AG10803 (cell line): Measurements from ENCODE around the gene RCCD1.

Source experiments
- DNase-seq: peaks from one replicate; pipeline ENCODE4 v3.0.0; 2010; ENCODE audit warnings: low read depth
- H3K4me3 ChIP-seq: 2 replicates; pipeline ENCODE4 v1.5.1; 2011; ENCODE audit warnings: mild to moderate bottlenecking, low read length, control low read depth
- TF ChIP-seq, protein P1 (sequence below): conservative IDR thresholded peaks from 2 replicates; pipeline ENCODE4 v1.5.1; 2011; ENCODE audit warnings: mild to moderate bottlenecking, low read length, control low read depth, inconsistent platforms

Gene RCCD1

DNA sequence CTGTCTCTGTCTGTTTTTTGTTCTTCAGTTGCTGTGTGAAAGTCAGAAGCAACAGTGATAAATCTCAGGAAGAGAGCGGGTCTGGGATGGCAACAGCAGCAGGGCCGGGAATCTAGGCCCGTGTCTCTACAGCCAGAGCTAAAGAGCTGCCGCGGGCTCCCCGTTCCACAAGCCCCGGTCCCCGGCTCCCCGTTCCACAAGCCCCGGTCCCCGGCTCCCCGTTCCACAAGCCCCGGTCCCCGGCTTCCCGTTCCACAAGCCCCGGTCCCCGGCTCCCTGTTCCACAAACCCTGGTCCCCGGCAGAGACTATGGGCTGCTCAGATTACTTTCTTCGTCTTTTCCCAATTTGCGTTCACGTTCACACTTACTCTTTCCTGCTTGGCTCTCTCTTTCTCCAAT is 19.5 kb downstream of the RCCD1 start:
- no peak overlapping the region for H3K4me3 ChIP-seq
- DNase-seq: no peak
- TF ChIP-seq, protein P1, sequence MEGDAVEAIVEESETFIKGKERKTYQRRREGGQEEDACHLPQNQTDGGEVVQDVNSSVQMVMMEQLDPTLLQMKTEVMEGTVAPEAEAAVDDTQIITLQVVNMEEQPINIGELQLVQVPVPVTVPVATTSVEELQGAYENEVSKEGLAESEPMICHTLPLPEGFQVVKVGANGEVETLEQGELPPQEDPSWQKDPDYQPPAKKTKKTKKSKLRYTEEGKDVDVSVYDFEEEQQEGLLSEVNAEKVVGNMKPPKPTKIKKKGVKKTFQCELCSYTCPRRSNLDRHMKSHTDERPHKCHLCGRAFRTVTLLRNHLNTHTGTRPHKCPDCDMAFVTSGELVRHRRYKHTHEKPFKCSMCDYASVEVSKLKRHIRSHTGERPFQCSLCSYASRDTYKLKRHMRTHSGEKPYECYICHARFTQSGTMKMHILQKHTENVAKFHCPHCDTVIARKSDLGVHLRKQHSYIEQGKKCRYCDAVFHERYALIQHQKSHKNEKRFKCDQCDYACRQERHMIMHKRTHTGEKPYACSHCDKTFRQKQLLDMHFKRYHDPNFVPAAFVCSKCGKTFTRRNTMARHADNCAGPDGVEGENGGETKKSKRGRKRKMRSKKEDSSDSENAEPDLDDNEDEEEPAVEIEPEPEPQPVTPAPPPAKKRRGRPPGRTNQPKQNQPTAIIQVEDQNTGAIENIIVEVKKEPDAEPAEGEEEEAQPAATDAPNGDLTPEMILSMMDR: no peak

DNA sequence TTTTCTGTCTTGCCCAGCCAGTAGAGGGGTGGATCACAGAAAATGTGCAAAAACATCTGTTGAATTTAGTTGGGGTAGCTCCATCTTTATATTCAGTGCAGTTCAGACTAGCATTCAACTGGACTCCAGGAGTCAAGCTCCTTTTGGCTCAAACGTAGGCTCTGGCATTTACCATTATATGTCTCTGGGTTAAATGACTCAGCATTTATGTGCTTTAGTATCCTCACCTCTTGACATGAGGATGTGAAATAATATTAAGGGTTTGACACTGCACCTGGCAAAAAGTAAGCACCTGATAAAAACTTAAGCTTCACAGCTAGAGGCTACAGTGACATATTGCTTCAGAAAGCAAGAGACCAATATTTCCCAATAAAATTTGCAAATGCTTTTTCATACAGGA is 24.9 kb downstream of the RCCD1 start:
- no peak for DNase-seq
- no peak overlapping the region for H3K4me3 ChIP-seq
- TF ChIP-seq, protein P1: no peak

DNA sequence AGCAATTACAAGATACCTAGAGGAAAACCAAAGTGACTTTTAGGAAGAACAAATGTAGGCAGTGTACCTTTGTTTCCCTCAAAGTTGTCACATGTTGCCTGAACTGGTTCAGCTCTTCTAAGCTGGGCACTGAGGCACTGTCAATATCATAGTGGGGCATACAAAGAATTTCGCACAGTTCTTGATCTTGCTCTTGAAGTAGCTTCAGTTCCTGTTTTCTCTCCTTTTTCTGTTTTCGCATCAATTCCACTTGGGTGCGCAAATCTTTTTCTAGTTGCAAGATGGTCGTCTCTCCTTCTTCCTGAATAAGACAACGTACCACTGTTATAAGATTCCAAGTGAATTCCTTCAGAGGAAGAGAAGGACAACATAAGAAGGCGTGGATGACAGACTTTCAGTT is 27.0 kb downstream of the RCCD1 start:
- no peak overlapping the region for H3K4me3 ChIP-seq
- DNase-seq: no peak
- TF ChIP-seq, protein P1: no peak

DNA sequence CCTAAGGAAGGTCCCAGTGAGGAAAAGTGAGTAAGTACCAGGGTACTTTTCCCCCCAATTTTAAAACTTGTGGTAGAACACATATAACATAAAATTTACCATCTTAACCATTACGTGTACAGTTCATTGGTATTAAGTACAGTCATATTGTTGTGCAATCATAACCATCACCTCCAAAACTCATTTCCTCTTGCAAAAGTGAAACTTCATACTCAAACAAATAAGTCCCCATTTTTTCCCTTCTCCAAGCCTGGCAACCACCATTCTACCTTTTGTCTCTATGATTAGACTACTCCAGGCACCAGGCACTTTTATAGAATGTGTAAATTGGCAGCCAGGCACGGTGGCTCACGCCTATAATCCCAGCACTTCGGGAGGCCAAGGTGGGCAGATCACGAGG is 27.5 kb downstream of the RCCD1 start:
- H3K4me3 ChIP-seq: no peak overlapping the region
- TF ChIP-seq, protein P1: no peak
- DNase-seq: peak; percentile 53

DNA sequence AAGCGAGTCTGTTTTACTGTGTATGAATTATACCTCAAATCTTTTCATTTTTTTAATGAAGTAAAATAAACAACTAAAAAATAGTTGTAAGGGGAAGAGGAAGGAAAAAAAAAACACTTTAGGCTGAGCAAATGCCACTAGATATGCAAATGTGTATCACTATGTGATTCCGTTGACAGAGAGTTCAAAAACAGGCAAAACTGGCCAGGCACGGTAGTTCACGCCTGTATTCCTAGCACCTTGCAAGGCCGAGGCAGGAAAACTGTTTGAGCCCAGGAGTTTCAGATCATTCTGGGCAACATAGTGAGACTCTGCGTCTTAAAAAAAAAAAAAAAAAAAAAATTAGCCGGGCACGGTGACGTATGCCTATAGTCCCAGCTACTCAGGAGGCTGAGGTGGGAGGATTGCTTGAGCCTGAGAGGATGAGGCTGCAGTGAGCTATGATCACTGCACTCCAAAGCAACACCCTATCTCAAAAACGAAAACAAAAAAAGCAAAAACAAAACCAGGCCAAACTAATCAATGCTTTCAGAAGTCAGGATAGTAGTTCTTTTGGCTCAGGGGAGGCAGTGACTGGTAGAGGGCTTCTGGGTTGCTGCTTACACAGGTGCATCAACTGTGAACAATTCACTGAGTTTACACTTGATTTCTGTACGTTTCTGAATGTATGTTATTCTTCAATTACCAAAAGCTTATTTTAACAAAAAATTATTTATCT is 32.3 kb downstream of the RCCD1 start:
- TF ChIP-seq, protein P1: no peak
- DNase-seq: no peak
- H3K4me3 ChIP-seq: no peak overlapping the region

DNA sequence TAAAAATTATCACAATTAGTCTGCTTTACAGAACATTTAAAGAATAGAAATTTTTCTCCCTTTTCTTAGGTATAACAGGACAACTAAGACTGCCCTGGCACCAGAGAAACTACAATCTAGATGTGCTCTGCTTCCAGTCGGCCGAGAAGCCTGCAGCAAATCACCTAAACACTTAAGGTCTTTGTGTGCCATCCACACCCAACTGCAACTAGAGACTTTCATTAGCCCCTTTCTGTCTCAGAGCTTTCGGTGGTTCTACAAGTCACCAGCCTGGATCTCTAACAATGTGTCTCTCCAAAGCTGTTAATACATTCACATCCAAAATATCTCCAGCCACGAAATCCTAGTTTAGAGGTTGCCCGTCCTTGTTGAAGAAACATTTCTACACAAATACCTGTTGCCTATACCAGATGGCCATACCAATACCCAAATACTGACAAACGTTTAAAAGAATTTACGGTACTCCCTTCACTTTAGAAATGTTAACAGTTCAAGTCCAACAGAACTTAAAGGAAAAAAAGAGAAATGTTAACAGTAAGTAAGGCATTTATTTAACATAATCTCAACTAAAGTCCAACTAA is 33.0 kb downstream of the RCCD1 start:
- no peak overlapping the region for H3K4me3 ChIP-seq
- DNase-seq: no peak
- TF ChIP-seq, protein P1: no peak

DNA sequence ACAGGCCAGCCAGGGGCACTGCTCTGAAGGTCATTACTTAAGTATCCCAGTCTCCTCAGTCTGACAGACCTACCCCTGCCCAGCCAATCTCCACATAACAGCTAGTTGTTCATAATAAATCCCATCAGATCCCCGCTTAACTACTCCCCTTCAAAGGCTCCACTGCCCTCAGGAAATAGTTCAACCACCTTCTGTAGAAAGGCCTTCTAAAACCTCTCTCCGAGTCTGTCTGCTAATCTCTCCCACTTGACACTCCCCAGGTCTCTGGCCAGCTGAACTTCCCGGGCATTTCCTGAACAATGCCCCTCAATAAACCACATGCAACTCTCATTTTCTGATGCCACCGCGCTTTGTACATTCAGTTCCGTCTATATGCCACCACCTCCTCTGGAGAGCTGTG is 33.6 kb downstream of the RCCD1 start:
- TF ChIP-seq, protein P1: no peak
- DNase-seq: no peak
- H3K4me3 ChIP-seq: no peak overlapping the region
